Sigmoid colon (tissue), 4 donors: ENCODE data around the gene RPS15.

Experiments used
- POLR2A ChIP-seq, 2 donors: fragments of 450-650 bp; IDR thresholded peaks; one replicate each; pipeline ENCODE4 v1.6.1; 2016; ENCODE audit warnings: antibody characterized with exemption in 2 of 2, mild to moderate bottlenecking in 2 of 2, moderate library complexity in 2 of 2
- POLR2AphosphoS5 ChIP-seq, 4 donors: sonication (generic); formaldehyde crosslinking; IDR thresholded peaks; one replicate each; pipeline ENCODE4 v1.6.1; 2017; ENCODE audit warnings: antibody characterized with exemption in 4 of 4
- TF ChIP-seq, protein P1 (sequence below), 4 experiments: fragments of 450-650 bp in 3 of 4; fragments of 200-600 bp in 1 of 4; IDR thresholded peaks; one replicate each; pipeline ENCODE4 v1.5.1; 2016 to 2019; ENCODE audit warnings: antibody characterized with exemption in 4 of 4, mild to moderate bottlenecking in 3 of 4, moderate library complexity in 2 of 4

DNA sequence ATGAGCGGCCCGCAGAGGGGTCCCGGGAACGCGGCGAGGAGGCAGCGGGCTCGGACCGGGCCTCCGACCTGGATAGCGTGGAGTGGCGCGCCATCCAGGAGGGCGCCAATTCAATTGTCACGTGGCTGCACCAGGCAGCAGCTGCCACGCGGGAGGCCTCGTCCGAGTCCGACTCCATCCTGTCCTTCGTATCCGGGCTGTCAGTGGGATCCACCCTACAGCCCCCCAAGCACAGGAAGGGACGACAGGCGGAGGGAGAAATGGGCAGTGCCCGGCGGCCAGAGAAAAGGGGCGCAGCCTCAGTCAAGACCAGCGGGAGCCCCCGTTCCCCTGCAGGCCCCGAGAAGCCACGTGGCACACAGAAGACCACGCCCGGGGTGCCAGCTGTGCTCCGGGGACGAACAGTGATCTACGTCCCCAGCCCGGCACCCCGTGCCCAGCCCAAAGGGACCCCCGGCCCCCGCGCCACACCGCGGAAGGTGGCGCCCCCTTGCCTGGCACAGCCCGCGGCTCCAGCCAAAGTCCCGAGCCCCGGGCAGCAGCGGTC, 30.2 kb downstream of the RPS15 start:
- TF ChIP-seq, protein P1, sequence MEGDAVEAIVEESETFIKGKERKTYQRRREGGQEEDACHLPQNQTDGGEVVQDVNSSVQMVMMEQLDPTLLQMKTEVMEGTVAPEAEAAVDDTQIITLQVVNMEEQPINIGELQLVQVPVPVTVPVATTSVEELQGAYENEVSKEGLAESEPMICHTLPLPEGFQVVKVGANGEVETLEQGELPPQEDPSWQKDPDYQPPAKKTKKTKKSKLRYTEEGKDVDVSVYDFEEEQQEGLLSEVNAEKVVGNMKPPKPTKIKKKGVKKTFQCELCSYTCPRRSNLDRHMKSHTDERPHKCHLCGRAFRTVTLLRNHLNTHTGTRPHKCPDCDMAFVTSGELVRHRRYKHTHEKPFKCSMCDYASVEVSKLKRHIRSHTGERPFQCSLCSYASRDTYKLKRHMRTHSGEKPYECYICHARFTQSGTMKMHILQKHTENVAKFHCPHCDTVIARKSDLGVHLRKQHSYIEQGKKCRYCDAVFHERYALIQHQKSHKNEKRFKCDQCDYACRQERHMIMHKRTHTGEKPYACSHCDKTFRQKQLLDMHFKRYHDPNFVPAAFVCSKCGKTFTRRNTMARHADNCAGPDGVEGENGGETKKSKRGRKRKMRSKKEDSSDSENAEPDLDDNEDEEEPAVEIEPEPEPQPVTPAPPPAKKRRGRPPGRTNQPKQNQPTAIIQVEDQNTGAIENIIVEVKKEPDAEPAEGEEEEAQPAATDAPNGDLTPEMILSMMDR (IDR thresholded peaks at IDR 0.05), result no peak
- no peak for TF ChIP-seq POLR2AphosphoS5 (IDR thresholded peaks at IDR 0.05)
- no peak for TF ChIP-seq POLR2A (IDR thresholded peaks at IDR 0.05)
